H9 (cell line): ENCODE data around the gene CPNE8. TPM values are rescaled to one million over a fixed set of nuclear protein-coding genes. Genes with fewer than 3 reads are reported as not detected.

Source experiments
- DNase-seq: peaks from one replicate; pipeline ENCODE4 v3.0.0-alpha.2; 2017
- H2AFZ ChIP-seq: one replicate; pipeline ENCODE4 v1.6.1; 2013; ENCODE audit warnings: mild to moderate bottlenecking, low read length, control low read depth, moderate library complexity
- H2AK5ac ChIP-seq: 2 replicates; pipeline ENCODE4 v1.6.1; 2013; ENCODE audit warnings: low read length, control low read depth, mixed read lengths; ENCODE audit not compliant: insufficient read length
- H2BK120ac ChIP-seq: one replicate; pipeline ENCODE4 v1.6.1; 2013; ENCODE audit warnings: low read depth, mild to moderate bottlenecking, low read length, control low read depth, inconsistent platforms; ENCODE audit not compliant: poor library complexity, severe bottlenecking
- H2BK12ac ChIP-seq: 2 replicates; pipeline ENCODE4 v1.6.1; 2013; ENCODE audit warnings: low read length, control low read depth, mixed read lengths, low read depth; ENCODE audit not compliant: insufficient read length
- H2BK15ac ChIP-seq: 2 replicates; pipeline ENCODE4 v1.6.1; 2013; ENCODE audit warnings: low read depth, low read length, control low read depth
- H2BK20ac ChIP-seq: one replicate; pipeline ENCODE4 v1.6.1; 2013; ENCODE audit warnings: low read depth, mild to moderate bottlenecking, low read length, control low read depth, inconsistent platforms; ENCODE audit not compliant: poor library complexity, severe bottlenecking
- H2BK5ac ChIP-seq: 2 replicates; pipeline ENCODE4 v1.6.1; 2013; ENCODE audit warnings: low read length, control low read depth, mixed read lengths; ENCODE audit not compliant: insufficient read length
- H3K14ac ChIP-seq: 2 replicates; pipeline ENCODE4 v1.6.1; 2013; ENCODE audit warnings: low read length, control low read depth; ENCODE audit not compliant: insufficient read depth
- H3K18ac ChIP-seq: 2 replicates; pipeline ENCODE4 v1.6.1; 2013; ENCODE audit warnings: low read depth, mild to moderate bottlenecking, mixed read lengths, low read length, control low read depth; ENCODE audit not compliant: insufficient read length
- H3K23ac ChIP-seq: 2 replicates; pipeline ENCODE4 v1.6.1; 2013; ENCODE audit warnings: low read length, control low read depth, mixed read lengths, low read depth; ENCODE audit not compliant: insufficient read length
- H3K23me2 ChIP-seq: 2 replicates; pipeline ENCODE4 v1.6.1; 2013; ENCODE audit warnings: low read depth, mild to moderate bottlenecking, mixed read lengths, low read length, control low read depth; ENCODE audit not compliant: insufficient read length, poor library complexity, severe bottlenecking
- H3K27ac ChIP-seq: 2 replicates; pipeline ENCODE4 v1.5.1; 2013; ENCODE audit warnings: low read length, control low read depth, mixed read lengths, low read depth; ENCODE audit not compliant: insufficient read length
- H3K27me3 ChIP-seq: 2 replicates; pipeline ENCODE4 v1.6.1; 2013; ENCODE audit warnings: low read length, control low read depth, inconsistent platforms; ENCODE audit not compliant: insufficient read depth
- H3K4ac ChIP-seq: 2 replicates; pipeline ENCODE4 v1.6.1; 2013; ENCODE audit warnings: low read depth, mild to moderate bottlenecking, control low read depth, inconsistent platforms, low read length, moderate library complexity
- H3K4me1 ChIP-seq: 2 replicates; pipeline ENCODE4 v1.6.1; 2013; ENCODE audit warnings: low read length, control low read depth, inconsistent platforms; ENCODE audit not compliant: insufficient read depth
- H3K4me2 ChIP-seq: 2 replicates; pipeline ENCODE4 v1.6.1; 2013; ENCODE audit warnings: low read length, control low read depth, mixed read lengths; ENCODE audit not compliant: insufficient read length, insufficient read depth
- H3K56ac ChIP-seq: 2 replicates; pipeline ENCODE4 v1.6.1; 2013; ENCODE audit warnings: low read depth, mild to moderate bottlenecking, mixed read lengths, low read length, control low read depth; ENCODE audit not compliant: insufficient read length
- H3K79me1 ChIP-seq: 2 replicates; pipeline ENCODE4 v1.6.1; 2013; ENCODE audit warnings: low read depth, mild to moderate bottlenecking, moderate library complexity, low read length, control low read depth, inconsistent platforms; ENCODE audit not compliant: insufficient read depth, poor library complexity, severe bottlenecking
- H3K79me2 ChIP-seq: 2 replicates; pipeline ENCODE4 v1.6.1; 2013; ENCODE audit warnings: low read length, control low read depth, inconsistent platforms; ENCODE audit not compliant: insufficient read depth
- H3K9ac ChIP-seq: 2 replicates; pipeline ENCODE4 v1.6.1; 2013; ENCODE audit warnings: low read length, control low read depth, mixed read lengths; ENCODE audit not compliant: insufficient read length; ENCODE audit errors: extremely low read depth
- H3K9me3 ChIP-seq: one replicate; pipeline ENCODE4 v1.6.1; 2013; ENCODE audit warnings: low read depth, low read length, inconsistent platforms; ENCODE audit not compliant: control insufficient read depth
- H3T11ph ChIP-seq: one replicate; pipeline ENCODE4 v1.6.1; 2013; ENCODE audit warnings: mild to moderate bottlenecking, low read length, control low read depth, inconsistent platforms
- H4K20me1 ChIP-seq: one replicate; pipeline ENCODE4 v1.6.1; 2013; ENCODE audit not compliant: control insufficient read depth, insufficient read length, insufficient read depth
- H4K5ac ChIP-seq: 2 replicates; pipeline ENCODE4 v1.6.1; 2013; ENCODE audit warnings: low read depth, mild to moderate bottlenecking, mixed read lengths, low read length, control low read depth; ENCODE audit not compliant: insufficient read length
- H4K8ac ChIP-seq: replicated peaks from 2 replicates; pipeline ENCODE4 v1.6.1; 2013; ENCODE audit warnings: low read length, control low read depth, mixed read lengths, low read depth; ENCODE audit not compliant: insufficient read length
- H4K91ac ChIP-seq: 2 replicates; pipeline ENCODE4 v1.6.1; 2013; ENCODE audit warnings: low read depth, mild to moderate bottlenecking, moderate library complexity, mixed read lengths, low read length, control low read depth; ENCODE audit not compliant: insufficient read length
- H3K27ac Mint-ChIP-seq, 3 experiments: 2 replicates in 2 of 3; 3 replicates in 1 of 3; pipeline ENCODE4 v1.8.0; 2020 to 2021; ENCODE audit warnings: mixed read lengths in 3 of 3, mild to moderate bottlenecking in 1 of 3, moderate library complexity in 1 of 3
- H3K27me3 Mint-ChIP-seq: 2 replicates; pipeline ENCODE4 v1.8.0; 2021; ENCODE audit warnings: low read depth, mild to moderate bottlenecking, moderate library complexity, mixed read lengths
- H3K36me3 Mint-ChIP-seq, 3 experiments: 2 replicates in 2 of 3; 3 replicates in 1 of 3; pipeline ENCODE4 v1.8.0; 2020 to 2021; ENCODE audit warnings: low read depth in 3 of 3, mixed read lengths in 3 of 3; ENCODE audit not compliant: insufficient read depth in 1 of 3
- H3K4me1 Mint-ChIP-seq, 2 experiments: 2 replicates each; pipeline ENCODE4 v1.8.0; 2020; ENCODE audit warnings: mixed read lengths in 2 of 2
- H3K4me3 Mint-ChIP-seq, 2 experiments: 2 replicates in 1 of 2; 3 replicates in 1 of 2; pipeline ENCODE4 v1.8.0; 2020 to 2021; ENCODE audit warnings: mild to moderate bottlenecking in 2 of 2, mixed read lengths in 2 of 2, moderate library complexity in 1 of 2
- H3K9me3 Mint-ChIP-seq, 2 experiments: 2 replicates in 1 of 2; 3 replicates in 1 of 2; pipeline ENCODE4 v1.8.0; 2020; ENCODE audit warnings: mild to moderate bottlenecking in 2 of 2, mixed read lengths in 2 of 2, moderate library complexity in 1 of 2
- CTCF ChIP-seq: fragments of 200-600 bp; sonication (generic); conservative IDR thresholded peaks from 3 replicates; pipeline ENCODE4 v1.8.0; 2021; ENCODE audit warnings: antibody characterized with exemption, mild to moderate bottlenecking
- WGBS: extraction: QIAGEN DNeasy Blood & Tissue Kit; methylation state at CpG from one replicate; pipeline ENCODE4 v1.1.7; 2013; ENCODE audit warnings: missing lambda C conversion rate, low lambda C conversion rate, mixed read lengths; ENCODE audit not compliant: insufficient read length; ENCODE audit errors: extremely low coverage; 5-methylcytosine and 5-hydroxymethylcytosine counted together
- total RNA-seq: library from RNA; stranded (reverse); gene quantifications from 2 replicates; pipeline ENCODE4 v1.2.1, GENCODE V29; 2021

CPNE8 gene
- total RNA-seq, 1 experiment from 2014 or later, result 1.9 TPM

DNA sequence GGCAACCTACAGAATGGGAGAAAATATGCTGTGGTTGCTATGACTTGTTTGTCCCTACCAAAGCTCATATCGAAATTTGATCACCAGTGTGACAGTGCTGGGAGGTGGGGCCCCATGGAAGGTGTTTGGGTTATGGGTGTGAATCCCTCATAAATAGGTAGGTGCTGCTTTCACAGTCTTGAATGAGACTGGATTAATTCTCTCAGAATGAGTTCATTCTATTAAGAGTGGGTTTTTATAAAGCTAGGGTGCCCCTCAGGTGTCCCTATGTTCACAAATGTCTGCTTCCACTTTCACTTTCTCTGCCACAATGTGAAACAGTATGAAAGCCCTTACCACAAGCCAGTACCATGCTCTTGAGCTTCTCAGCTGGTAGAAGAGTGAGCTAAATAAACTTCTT is 133.5 kb downstream of the CPNE8 start:
- no peak overlapping the region for H4K5ac ChIP-seq
- Mint-ChIP-seq H3K9me3 (no peaks in the 10 kb centered on the region), H3K27ac (no peak overlapping the region; a peak in 1 of 7 replicates), H3K4me1 (peaks cover 6 to 11% of the 10 kb centered on the region in 2 experiments; a peak in 3 of 4 replicates), H3K4me3 (no peak overlapping the region), H3K27me3 (no peaks in the 10 kb centered on the region), H3K36me3 (no peaks in the 10 kb centered on the region)
- DNase-seq, result no peak
- no peaks in the 10 kb centered on the region for H3K9me3 ChIP-seq
- TF ChIP-seq CTCF, result no peak
- H2BK12ac ChIP-seq, result no peak overlapping the region
- H3K23ac ChIP-seq, result no peak overlapping the region
- H3K79me1 ChIP-seq, result no peaks in the 10 kb centered on the region
- H3T11ph ChIP-seq, result no peak overlapping the region
- no peak overlapping the region for H2BK15ac ChIP-seq
- no peak overlapping the region for H2BK20ac ChIP-seq
- H4K20me1 ChIP-seq, result no peaks in the 10 kb centered on the region
- no peak overlapping the region for H2AK5ac ChIP-seq
- no peak overlapping the region for H3K56ac ChIP-seq
- no peak overlapping the region for H3K14ac ChIP-seq
- H2AFZ ChIP-seq, result no peak overlapping the region
- H3K9ac ChIP-seq, result no peak overlapping the region
- H3K23me2 ChIP-seq, result no peaks in the 10 kb centered on the region
- H4K91ac ChIP-seq, result no peak overlapping the region
- no peak overlapping the region for H2BK5ac ChIP-seq
- no peaks in the 10 kb centered on the region for H3K79me2 ChIP-seq
- no peaks in the 10 kb centered on the region for H3K27me3 ChIP-seq
- H3K4me2 ChIP-seq, result no peak overlapping the region
- H3K4me1 ChIP-seq, result no peaks in the 10 kb centered on the region
- no peak overlapping the region for H2BK120ac ChIP-seq
- H3K4ac ChIP-seq, result no peak overlapping the region
- no peak overlapping the region for H3K27ac ChIP-seq
- H4K8ac ChIP-seq, result no peak overlapping the region
- WGBS, result no CpG with 5 or more reads among the region's 1 CpG
- H3K18ac ChIP-seq, result no peak overlapping the region
